Measurements from ENCODE around the gene KMT5B. TPM values are rescaled to one million over a fixed set of nuclear protein-coding genes. Genes with fewer than 3 reads are reported as not detected.

KMT5B gene
- total and polyA plus RNA-seq, 2 of the 13 experiments (the other 11 are each of a cell fraction or from before 2014, with no cell fraction given) = 17.6 to 23.7 TPM

- BruUV-seq (replicated peaks) = no TSS peak
- no peak for TF ChIP-seq SAP130 (CRISPR knock-in tag; IDR thresholded peaks at IDR 0.05; ENCODE audit: low read depth)
- no peak for TF ChIP-seq ZSCAN12 (CRISPR knock-in tag; IDR thresholded peaks at IDR 0.05)
- TF ChIP-seq SETDB1 (CRISPR knock-in tag; IDR thresholded peaks at IDR 0.05; ENCODE audit: borderline replicate concordance) = no peak
- no peak for TF ChIP-seq HES4 (CRISPR knock-in tag; IDR thresholded peaks at IDR 0.05; ENCODE audit: borderline replicate concordance)
- TF ChIP-seq MEIS2 (CRISPR knock-in tag; IDR thresholded peaks at IDR 0.05) = no peak
- no peak for TF ChIP-seq AKAP8 (CRISPR knock-in tag; IDR thresholded peaks at IDR 0.05)
- no peak for TF ChIP-seq ZNF512 (CRISPR knock-in tag; IDR thresholded peaks at IDR 0.05)
- TF ChIP-seq TFAP4 (IDR thresholded peaks at IDR 0.05; ENCODE audit: borderline replicate concordance, low read depth) = no peak
- TF ChIP-seq ELF3 (CRISPR knock-in tag; IDR thresholded peaks at IDR 0.05) = no peak
- no peak for TF ChIP-seq NFIC (IDR thresholded peaks at IDR 0.05; ENCODE audit: low read length)
- no peak for TF ChIP-seq SNAPC5 (CRISPR knock-in tag; IDR thresholded peaks at IDR 0.05; ENCODE audit: borderline replicate concordance)
- TF ChIP-seq NR2F1 (CRISPR knock-in tag; IDR thresholded peaks at IDR 0.05) = no peak
- no peak for TF ChIP-seq SMAD1 (CRISPR knock-in tag; IDR thresholded peaks at IDR 0.05; ENCODE audit: borderline replicate concordance, low read depth)
- TF ChIP-seq ZNF329 (CRISPR knock-in tag; IDR thresholded peaks at IDR 0.05; ENCODE audit: low read depth) = no peak
- no peak for TF ChIP-seq KLF16 (CRISPR knock-in tag; IDR thresholded peaks at IDR 0.05)
- TF ChIP-seq FOXC1 (CRISPR knock-in tag; IDR thresholded peaks at IDR 0.05; ENCODE audit: borderline replicate concordance) = no peak
- no peak for TF ChIP-seq ZNF335 (CRISPR knock-in tag; IDR thresholded peaks at IDR 0.05)
- TF ChIP-seq ZBTB14 (CRISPR knock-in tag; IDR thresholded peaks at IDR 0.05) = no peak
- no peak for FAIRE-seq
- ChIA-PET CTCF (ENCODE audit: low intra/inter-chr PET ratio, low total read pairs) (no interaction called here), POLR2A (no interaction called here)
- H3K4me3 ChIP-seq (replicated peaks in 1 of 3; ENCODE audit: insufficient read depth in 1 of 3, low read depth in 2 of 3, low read length in 3 of 3) = no peak overlapping the region
- H3K36me3 ChIP-seq (replicated peaks in 1 of 2; ENCODE audit: control insufficient read depth in 1 of 2, insufficient read depth in 2 of 2, low read length in 2 of 2) = peaks cover 27 to 62% of the 10 kb centered on the region in 2 experiments
- H3K9me3 ChIP-seq (ENCODE audit: low read length) = no peaks in the 10 kb centered on the region
- in situ Hi-C loops (cut with HindIII; ENCODE audit: extremely low pct_ligation_motif_present, low pct_unique_long_range_greater_than_20kb) (no loop called here), intact Hi-C loops (cut with micrococcal nuclease; ENCODE audit: unreplicated experiment) (no loop called here)
- no peak for ATAC-seq
- H3K27ac ChIP-seq (ENCODE audit: extremely low read length, insufficient read depth, low read length) = no peak overlapping the region
- no peak for DNase-seq (ENCODE audit: low spot score)
- H3K4me1 ChIP-seq (ENCODE audit: insufficient read depth, low read length) = peaks cover 9% of the 10 kb centered on the region; the same call in 1 of the 2 replicates
- H3K27me3 ChIP-seq (ENCODE audit: control insufficient read depth in 1 of 2, insufficient read depth in 2 of 2, low read length in 2 of 2) = no peaks in the 10 kb centered on the region
- H3K79me2 ChIP-seq (ENCODE audit: insufficient read depth, low read length) = no peaks in the 10 kb centered on the region
- no peak overlapping the region for H2AFZ ChIP-seq (ENCODE audit: low read length)
- no peaks in the 10 kb centered on the region for H4K20me1 ChIP-seq (ENCODE audit: insufficient read depth, low read length)
- 53% methylated on average over 4 of the region's 4 CpGs for WGBS (ENCODE audit: low lambda C conversion rate)
- H3K4me2 ChIP-seq (ENCODE audit: low read depth, low read length) = no peak overlapping the region
- H3K9ac ChIP-seq (ENCODE audit: insufficient read depth, low read depth, low read length) = no peak overlapping the region
Measured at GRCh38 chr11:68166969-68167368, 46.1 kb downstream of the KMT5B start.

Measured in HepG2 (cell line).